ENCODE measurements around the gene ADAMTSL3.

- no peak for TF ChIP-seq CTCF (IDR thresholded peaks at IDR 0.05)
- no peak for TF ChIP-seq POLR2A (IDR thresholded peaks at IDR 0.05)
Measured at GRCh38 chr15:83838763-83839162, 184.8 kb downstream of the ADAMTSL3 start.
